GM18517 (cell line): Measurements from ENCODE around the gene CPNE4.

Experiments used
- ATAC-seq: cut with Tn5 transposase; IDR thresholded peaks from one replicate; pipeline ENCODE4 v1.9.1; 2021; ENCODE audit warnings: mild to moderate bottlenecking, moderate library complexity; ENCODE audit not compliant: unreplicated experiment

Gene CPNE4

GRCh38 chr3:131616719-131617118 lies 418.1 kb downstream of the CPNE4 start:
- no peak for ATAC-seq

GRCh38 chr3:131612745-131613144 lies 422.1 kb downstream of the CPNE4 start:
- ATAC-seq: no peak

GRCh38 chr3:131610174-131610573 lies 424.6 kb downstream of the CPNE4 start:
- ATAC-seq: no peak

- ATAC-seq: no peak
These were observed 426.1 kb downstream of the CPNE4 start for GRCh38 chr3:131608741-131609140.

GRCh38 chr3:131608296-131608695 lies 426.5 kb downstream of the CPNE4 start:
- ATAC-seq: no peak

DNA sequence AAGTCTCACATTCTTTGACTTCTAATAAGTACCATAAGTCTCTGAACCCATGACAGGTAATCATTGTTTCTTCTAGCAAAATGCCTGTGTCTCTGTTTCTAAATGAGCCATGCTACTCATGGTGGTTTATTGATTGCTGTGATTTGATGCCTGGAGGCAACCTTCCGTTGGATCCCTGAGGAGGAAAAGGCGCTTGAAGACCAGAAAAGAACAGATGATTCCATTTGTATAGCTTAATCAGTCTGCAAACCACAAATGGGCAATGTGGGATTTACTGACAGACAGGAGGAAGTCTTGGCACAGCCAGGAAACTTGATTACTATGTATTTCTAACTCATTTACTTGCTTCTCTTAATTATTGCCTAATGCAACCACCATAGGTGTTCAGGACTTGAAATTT lies 428.9 kb downstream of the CPNE4 start:
- no peak for ATAC-seq

GRCh38 chr3:131602011-131602779 lies 432.6 kb downstream of the CPNE4 start:
- ATAC-seq: no peak

DNA sequence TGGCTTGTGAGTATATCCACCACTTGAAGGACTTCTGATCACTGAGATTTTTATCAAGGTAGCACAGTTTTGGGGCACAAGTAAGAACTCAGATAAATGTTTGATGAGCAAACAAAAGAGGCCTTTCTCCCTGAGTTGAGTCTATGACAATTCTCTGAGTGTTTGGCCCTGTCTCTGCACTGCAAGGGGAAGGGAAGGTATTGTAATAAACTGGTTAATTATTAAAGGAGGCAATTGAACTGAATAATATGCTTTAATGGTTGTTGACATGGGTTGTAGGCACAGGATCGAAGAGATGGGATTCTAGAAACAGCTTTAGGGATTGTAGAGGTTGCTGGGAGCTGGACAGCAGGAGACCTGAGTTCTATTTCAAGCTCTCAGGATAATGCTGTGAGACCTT lies 437.0 kb downstream of the CPNE4 start:
- no peak for ATAC-seq

- ATAC-seq: no peak
These were observed 437.9 kb downstream of the CPNE4 start for GRCh38 chr3:131596884-131597283.

DNA sequence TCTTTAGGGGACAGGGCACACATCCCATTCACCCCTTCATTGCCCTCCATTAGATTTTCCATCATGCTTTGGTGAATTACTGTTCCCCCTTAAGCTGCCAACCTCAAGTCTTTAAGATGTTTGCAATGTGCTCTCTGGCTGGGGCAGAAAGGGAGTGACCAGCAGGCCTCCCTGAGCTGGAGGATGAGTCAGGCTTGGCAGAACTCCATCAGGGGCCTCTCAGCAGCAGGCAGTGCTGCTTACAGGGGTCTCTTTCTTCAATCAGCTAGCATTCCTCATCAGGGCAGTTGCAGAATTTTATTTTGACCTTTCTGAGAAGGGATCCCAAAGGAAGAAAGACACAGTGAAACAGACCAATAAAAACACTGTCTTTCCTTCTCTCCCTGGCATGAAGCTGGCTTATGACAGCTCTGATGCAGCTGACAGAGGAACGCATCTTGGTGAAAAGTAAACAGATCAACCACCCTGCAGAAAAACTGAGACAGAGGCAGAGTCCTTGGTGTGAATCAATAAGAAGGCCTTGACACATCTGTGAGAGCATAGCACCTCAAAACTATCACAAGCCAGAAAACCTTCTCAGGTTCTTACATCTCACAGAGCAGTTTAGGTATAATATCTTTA lies 443.3 kb downstream of the CPNE4 start:
- no peak for ATAC-seq

DNA sequence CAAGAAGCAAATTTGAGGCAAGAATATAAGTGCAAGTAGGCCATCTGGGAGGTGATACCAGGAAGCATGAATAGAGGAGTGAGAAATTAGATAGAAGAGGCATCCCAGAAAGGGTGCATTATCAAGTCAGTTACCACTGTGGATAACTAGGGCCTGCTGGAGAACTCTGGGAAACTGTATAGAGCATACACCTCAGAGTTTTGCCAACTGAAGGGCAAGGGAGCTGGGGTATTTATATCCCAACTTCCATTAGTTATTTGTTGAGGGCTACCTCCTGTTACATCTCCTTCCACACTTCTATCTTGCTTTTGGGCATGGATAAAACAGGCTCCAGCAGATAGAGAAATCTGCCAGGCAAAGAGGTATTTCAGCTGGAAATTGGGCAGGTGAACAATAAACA lies 448.5 kb downstream of the CPNE4 start:
- ATAC-seq: no peak

DNA sequence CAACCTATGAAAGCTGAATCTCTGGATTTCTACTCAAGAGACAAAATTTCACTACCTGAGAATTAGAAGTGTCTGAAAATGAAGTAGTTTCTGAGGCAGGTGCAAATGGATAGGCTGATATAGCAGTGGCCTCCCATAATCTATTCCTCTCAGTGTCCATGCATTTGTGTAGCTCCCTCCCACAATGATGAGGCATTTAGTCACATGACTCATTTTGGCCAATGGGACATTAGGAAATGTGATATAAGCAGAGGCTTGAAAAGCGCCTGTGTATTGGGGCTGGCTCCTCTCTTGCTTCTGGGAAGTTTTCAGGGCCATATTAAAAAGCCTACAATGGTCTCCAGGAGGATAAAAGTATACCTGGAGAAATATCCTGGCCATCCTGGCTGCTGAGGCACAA lies 452.4 kb downstream of the CPNE4 start:
- no peak for ATAC-seq

GRCh38 chr3:131568460-131568859 lies 466.4 kb downstream of the CPNE4 start:
- no peak for ATAC-seq

DNA sequence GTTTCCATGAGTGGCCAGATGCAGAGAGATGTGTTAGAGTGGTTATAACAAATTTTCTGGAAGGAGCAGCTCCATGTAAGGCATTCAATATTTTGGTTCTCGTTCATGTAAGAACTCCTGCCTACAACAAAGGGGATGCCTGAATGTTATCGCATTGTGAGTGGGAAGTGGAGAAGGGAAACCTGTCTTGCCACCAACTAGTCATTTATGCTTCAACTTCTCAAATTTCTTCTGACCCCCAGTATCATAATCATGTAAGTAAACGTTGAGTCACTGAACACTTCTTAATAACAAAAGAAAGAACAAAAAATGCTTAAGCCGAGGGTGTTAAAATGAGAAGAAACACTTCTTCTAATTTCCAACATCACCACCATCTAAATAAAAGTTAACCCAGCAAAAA lies 470.0 kb downstream of the CPNE4 start:
- no peak for ATAC-seq

- no peak for ATAC-seq
These were observed 473.3 kb downstream of the CPNE4 start for GRCh38 chr3:131561511-131561910.

GRCh38 chr3:131560795-131561194 lies 474.0 kb downstream of the CPNE4 start:
- ATAC-seq: no peak

GRCh38 chr3:131555456-131555855 lies 479.4 kb downstream of the CPNE4 start:
- no peak for ATAC-seq

GRCh38 chr3:131553495-131554247 lies 481.1 kb downstream of the CPNE4 start:
- ATAC-seq: peak; percentile 98

GRCh38 chr3:131551761-131552160 lies 483.1 kb downstream of the CPNE4 start:
- ATAC-seq: no peak

DNA sequence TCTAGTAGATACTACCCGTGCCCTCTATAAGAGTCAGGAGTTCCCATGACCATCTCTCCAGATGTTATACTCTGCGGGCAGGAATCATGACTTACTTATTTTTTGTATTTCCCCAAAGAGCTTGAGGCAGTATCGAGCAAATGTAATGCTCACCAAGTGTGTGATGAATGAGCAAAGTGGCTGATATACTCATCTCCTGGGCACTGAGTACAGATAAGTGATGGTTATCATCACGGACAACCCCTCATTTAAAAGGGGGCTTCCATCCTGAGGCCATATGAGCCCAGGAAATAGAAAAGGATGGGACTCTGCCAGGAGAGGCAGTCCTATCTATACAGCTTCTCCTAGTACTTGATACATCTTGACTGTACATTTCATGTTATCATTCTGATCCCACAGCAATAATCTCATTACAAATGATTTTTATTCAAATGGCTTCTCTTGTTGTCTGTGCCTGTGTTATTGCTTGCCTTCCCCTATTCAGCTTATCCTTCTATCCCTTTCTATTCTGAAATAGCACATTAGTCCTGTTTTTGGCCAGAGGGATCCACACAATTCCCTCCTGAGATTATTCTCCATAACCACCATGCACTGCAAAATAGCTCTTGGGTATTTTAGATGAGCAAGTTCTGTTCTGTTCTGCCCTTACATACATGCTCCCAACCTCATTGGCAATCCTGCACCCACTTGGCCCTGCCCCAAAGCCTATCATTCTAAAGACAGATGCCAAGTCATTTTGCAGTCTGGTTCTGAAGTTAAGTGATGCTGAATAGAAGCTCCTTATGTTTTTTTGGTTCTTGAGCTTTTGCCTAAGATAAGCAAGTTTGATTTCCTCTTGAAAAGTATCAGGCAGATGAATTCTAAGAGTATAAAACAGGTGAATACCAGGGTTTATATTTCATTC lies 484.0 kb downstream of the CPNE4 start:
- no peak for ATAC-seq

DNA sequence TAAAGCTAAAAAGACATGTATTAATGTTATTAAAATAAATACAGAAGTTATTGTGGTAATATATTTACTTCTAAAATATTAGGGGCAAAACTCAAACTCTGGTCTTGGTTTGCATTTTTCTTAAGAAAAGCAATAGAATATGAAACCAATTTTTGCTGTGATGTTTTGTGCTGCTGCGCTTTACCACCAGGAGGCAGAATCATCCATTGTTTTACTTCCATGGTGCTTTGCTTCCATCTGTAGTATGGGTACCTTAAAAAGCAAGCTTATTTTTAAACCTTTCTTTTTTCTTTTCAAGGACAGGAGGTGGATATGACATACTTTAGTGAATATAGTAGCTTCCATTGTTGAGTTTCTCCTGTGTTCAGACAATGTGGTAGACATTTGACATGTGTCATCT lies 485.5 kb downstream of the CPNE4 start:
- ATAC-seq: no peak
